Tibial artery (tissue), 4 donors: ENCODE results near the gene SRPK2.

ENCODE experiments used
- DNase-seq, 2 donors: peaks; one replicate each; pipeline ENCODE4 v3.0.0-alpha.2; 2019
- H3K27ac ChIP-seq, 2 donors: fragments of 200-600 bp; sonication (generic) in 1 of 2; 1 replicate in 1 of 2; 2 replicates in 1 of 2; pipeline ENCODE4 v1.5.1; 2018 to 2019; ENCODE audit warnings: mild to moderate bottlenecking in 1 of 2
- H3K27me3 ChIP-seq, 2 donors: fragments of 200-600 bp; sonication (generic) in 1 of 2; one replicate each; pipeline versions ENCODE4 v1.5.1 to v1.6.0; 2016 to 2019
- H3K36me3 ChIP-seq, 3 donors: fragments of 200-600 bp; sonication (generic) in 2 of 3; one replicate each; pipeline ENCODE4 v1.5.1; 2016 to 2019; ENCODE audit warnings: mild to moderate bottlenecking in 2 of 3
- H3K4me1 ChIP-seq, 4 donors: fragments of 200-600 bp; sonication (generic) in 2 of 4; 1 replicate in 3 of 4; 2 replicates in 1 of 4; pipeline ENCODE4 v1.5.1; 2016 to 2019
- H3K4me3 ChIP-seq, 2 donors: fragments of 200-600 bp; sonication (generic) in 1 of 2; 1 replicate in 1 of 2; 2 replicates in 1 of 2; pipeline ENCODE4 v1.5.1; 2018 to 2019; ENCODE audit warnings: mild to moderate bottlenecking in 2 of 2
- H3K9me3 ChIP-seq, 3 donors: fragments of 200-600 bp; sonication (generic) in 1 of 3; one replicate each; pipeline ENCODE4 v1.5.1; 2016 to 2019
- intact Hi-C: fragments of 100-400 bp; cut with DNase I; formaldehyde crosslinking; loops from one replicate; pipeline ENCODE4 v1.15.0; 2023; ENCODE audit warnings: low total_unique reads
- TF ChIP-seq, protein P1 (sequence below), 2 experiments: fragments of 200-600 bp in 1 of 2; fragments of 450-650 bp in 1 of 2; IDR thresholded peaks; one replicate each; pipeline ENCODE4 v1.5.1; 2017 to 2019; ENCODE audit warnings: antibody characterized with exemption in 2 of 2, mild to moderate bottlenecking in 1 of 2, moderate library complexity in 1 of 2

Gene SRPK2

DNA sequence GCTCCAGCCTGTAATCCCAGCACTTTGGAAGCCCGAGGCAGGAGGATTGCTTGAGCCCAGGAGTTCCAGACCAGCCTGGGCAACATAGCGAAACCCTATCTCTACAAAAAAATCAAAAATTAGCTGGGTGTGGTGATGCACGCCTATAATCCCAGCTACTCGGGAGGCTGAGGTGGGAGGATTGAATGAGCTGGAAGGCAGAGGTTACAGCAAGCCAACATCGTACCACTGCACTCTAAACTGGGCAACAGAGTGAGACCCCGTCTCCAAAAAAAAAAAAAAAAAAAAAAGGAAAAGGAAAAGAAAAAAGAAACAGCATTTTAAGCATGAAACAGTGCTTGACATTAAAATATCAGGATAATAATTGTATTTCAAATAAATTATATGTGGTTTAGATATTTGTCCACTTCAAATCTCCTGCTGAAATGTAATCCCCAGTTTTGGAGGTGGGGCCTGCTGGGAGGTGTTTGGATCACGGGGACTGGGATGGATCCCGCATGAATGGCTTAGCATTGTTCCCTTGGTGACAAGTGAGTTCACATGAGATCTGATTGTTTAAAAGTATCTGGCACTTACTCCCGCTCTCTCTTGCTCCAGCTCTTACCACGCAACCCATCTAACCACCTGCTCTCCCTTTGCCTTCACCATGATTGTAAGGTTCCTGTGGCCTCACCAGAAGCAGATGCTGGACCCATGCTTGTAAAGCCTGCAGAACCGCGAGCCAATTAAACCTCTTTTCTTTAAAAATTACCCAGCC, 103.4 kb downstream of the SRPK2 start:
- TF ChIP-seq, protein P1, sequence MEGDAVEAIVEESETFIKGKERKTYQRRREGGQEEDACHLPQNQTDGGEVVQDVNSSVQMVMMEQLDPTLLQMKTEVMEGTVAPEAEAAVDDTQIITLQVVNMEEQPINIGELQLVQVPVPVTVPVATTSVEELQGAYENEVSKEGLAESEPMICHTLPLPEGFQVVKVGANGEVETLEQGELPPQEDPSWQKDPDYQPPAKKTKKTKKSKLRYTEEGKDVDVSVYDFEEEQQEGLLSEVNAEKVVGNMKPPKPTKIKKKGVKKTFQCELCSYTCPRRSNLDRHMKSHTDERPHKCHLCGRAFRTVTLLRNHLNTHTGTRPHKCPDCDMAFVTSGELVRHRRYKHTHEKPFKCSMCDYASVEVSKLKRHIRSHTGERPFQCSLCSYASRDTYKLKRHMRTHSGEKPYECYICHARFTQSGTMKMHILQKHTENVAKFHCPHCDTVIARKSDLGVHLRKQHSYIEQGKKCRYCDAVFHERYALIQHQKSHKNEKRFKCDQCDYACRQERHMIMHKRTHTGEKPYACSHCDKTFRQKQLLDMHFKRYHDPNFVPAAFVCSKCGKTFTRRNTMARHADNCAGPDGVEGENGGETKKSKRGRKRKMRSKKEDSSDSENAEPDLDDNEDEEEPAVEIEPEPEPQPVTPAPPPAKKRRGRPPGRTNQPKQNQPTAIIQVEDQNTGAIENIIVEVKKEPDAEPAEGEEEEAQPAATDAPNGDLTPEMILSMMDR (IDR thresholded peaks at IDR 0.05), result no peak
- intact Hi-C loops, result no loop called here
- no peaks in the 10 kb centered on the region for H3K4me1 ChIP-seq
- no peaks in the 10 kb centered on the region for H3K27me3 ChIP-seq
- H3K27ac ChIP-seq, result no peak overlapping the region
- no peaks in the 10 kb centered on the region for H3K36me3 ChIP-seq
- DNase-seq, result no peak
- no peak overlapping the region for H3K4me3 ChIP-seq
- H3K9me3 ChIP-seq, result no peaks in the 10 kb centered on the region

DNA sequence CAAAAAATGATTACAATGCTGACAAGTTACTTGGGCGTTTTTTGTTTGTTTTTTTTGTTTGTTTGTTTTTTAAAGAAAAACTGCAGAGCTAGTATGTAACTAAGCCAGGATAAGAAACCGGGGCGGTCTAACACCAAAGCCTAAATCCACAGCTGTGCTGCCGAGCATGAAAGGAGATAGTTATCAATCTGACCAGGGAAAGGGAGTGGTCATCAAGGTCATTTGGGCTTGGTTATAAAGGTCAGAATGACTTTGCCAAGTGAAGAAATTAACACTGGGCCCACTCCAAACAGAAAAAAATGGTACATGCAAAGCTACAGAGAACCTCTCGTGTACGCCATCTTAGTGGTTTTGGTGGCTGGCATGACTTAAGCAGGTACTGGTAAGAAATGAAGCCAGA, 104.7 kb downstream of the SRPK2 start:
- H3K27ac ChIP-seq, result no peak overlapping the region
- peaks cover 0 to 4% (median under 1%) of the 10 kb centered on the region in 4 donors for H3K4me1 ChIP-seq
- H3K27me3 ChIP-seq, result no peaks in the 10 kb centered on the region
- no peaks in the 10 kb centered on the region for H3K36me3 ChIP-seq
- no peak overlapping the region for H3K4me3 ChIP-seq
- DNase-seq, result no peak
- TF ChIP-seq, protein P1 (IDR thresholded peaks at IDR 0.05), result no peak
- no peaks in the 10 kb centered on the region for H3K9me3 ChIP-seq
- intact Hi-C loops, result no loop called here

DNA sequence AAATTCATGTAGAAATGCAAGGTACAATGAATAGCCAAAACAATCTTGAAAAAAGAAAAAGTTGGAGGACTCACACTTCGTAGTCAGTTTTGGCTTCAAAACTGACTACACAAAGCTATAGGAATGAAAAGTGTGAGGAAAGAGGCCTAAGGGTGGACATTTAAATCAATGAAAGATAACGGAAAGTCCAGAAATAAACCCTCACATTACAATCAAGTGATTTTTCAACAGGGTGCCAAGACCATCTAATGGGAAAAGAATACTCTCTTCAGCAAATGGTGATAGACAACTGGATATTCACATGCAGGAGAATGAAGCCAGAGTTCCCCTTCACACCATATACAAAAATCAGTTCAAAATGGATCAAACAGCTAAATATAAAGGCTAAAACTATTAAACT, 106.8 kb downstream of the SRPK2 start:
- Histone ChIP-seq H3K36me3 (no peaks in the 10 kb centered on the region), H3K27ac (no peak overlapping the region), H3K9me3 (no peaks in the 10 kb centered on the region), H3K4me3 (no peak overlapping the region), H3K27me3 (no peaks in the 10 kb centered on the region), H3K4me1 (peaks cover 0 to 8% (median 1%) of the 10 kb centered on the region in 4 donors)
- intact Hi-C loops, result no loop called here
- TF ChIP-seq, protein P1 (IDR thresholded peaks at IDR 0.05), result no peak
- no peak for DNase-seq

DNA sequence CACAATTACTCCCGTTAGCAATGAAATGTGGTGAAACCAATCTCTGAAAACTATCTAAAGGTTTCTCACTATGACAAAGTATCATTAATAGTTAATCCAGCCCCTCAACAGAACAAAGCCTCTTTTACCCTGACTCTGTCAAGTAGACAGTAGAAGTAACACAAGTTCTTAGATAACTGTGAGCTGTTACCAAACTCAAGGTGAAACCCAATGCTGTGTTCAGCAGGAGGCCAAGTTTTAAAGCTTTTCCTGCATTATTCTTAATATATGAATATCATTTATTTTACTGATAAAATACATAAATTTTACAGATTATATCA, 109.1 kb downstream of the SRPK2 start:
- TF ChIP-seq, protein P1 (IDR thresholded peaks at IDR 0.05), result no peak
- intact Hi-C loops, result no loop called here
- Histone ChIP-seq H3K4me1 (peaks cover 0 to 8% (median 1%) of the 10 kb centered on the region in 4 donors), H3K27ac (no peak overlapping the region), H3K9me3 (no peaks in the 10 kb centered on the region), H3K4me3 (no peak overlapping the region), H3K27me3 (no peaks in the 10 kb centered on the region), H3K36me3 (no peaks in the 10 kb centered on the region)
- DNase-seq, result no peak

DNA sequence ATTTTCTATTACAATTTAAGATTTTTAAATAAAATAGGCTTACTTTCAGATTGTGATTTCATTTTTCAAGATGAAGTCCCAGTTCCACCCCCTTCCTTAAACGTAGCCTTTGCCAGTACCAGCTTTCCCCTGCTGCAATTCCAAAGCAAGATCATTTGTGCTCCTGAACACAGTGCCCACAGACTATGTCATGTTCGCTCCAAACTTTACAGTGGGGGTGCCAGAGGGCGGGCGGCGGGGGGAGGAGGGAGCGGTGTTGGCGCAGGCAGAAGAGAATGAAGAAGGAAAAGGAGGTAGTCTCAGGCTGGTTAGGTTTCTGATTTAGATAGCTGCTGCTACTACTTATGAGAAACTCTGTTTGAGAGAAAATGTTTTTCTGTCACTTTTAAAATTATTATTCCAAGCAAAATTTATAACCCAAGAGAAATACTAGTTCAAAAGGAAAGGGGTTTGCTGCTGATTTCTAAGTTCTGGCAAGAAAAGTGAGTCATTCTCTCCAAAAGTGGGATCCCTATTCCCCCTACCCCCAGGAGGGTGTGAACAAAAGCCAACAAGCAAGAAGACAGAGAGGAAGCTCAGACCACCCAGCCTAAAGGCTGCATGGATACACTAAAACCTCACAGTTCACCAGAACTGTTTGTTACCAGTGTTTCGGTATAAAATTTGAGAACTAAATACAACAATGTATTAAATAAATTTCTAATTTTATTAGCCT, 109.6 kb downstream of the SRPK2 start:
- intact Hi-C loops, result no loop called here
- Histone ChIP-seq H3K4me1 (peaks cover 0 to 8% (median 1%) of the 10 kb centered on the region in 4 donors), H3K27me3 (no peaks in the 10 kb centered on the region), H3K9me3 (no peaks in the 10 kb centered on the region), H3K36me3 (no peaks in the 10 kb centered on the region), H3K27ac (no peak overlapping the region), H3K4me3 (no peak overlapping the region)
- no peak for DNase-seq
- TF ChIP-seq, protein P1 (IDR thresholded peaks at IDR 0.05), result no peak
